ENCODE measurements around the gene SCART1.

DNA sequence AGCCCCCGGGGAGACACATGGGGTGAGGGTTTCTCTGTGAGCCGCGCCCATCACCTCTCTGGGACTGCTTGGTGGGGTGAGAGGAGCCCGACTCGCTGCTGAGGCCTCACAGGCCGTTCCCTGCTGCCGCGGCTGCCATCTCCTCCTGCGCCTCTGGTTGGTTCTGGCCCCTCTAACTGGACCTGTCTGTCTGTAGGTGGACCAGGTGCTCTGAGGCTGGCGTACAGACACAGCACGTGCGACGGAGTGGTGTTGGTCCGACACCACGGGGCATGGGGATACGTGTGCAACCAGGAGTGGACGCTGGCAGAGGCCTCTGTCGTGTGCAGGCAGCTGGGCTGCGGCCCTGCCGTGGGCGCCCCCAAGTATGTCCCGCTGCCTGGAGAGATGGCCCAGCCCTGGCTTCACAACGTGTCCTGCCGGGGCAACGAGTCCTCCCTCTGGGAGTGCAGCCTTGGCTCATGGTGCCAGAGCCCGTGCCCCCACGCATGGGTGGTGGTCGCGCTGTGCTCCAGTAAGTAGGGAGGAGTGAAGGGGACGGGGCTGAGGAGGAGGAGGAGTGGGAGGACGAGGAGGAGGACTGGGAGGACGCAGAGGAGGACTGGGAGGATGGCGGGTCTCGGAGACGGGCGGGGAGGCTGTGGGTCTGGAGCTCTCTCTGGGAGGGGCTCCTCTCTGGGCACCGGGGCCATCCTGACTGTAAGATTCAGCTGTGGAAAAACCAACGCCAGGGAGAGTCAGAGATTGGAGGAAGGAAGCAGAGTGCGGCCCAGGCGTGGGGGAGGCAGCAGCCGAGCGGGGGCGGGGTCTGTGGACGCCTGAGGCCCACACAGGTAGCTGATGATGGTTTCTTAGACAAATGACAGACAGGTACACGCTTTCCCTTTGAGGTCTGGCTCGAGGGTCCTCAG, 2.6 kb downstream of the SCART1 start:
- TF ChIP-seq POLR2A (IDR thresholded peaks at IDR 0.05): no peak
- TF ChIP-seq, protein P1, sequence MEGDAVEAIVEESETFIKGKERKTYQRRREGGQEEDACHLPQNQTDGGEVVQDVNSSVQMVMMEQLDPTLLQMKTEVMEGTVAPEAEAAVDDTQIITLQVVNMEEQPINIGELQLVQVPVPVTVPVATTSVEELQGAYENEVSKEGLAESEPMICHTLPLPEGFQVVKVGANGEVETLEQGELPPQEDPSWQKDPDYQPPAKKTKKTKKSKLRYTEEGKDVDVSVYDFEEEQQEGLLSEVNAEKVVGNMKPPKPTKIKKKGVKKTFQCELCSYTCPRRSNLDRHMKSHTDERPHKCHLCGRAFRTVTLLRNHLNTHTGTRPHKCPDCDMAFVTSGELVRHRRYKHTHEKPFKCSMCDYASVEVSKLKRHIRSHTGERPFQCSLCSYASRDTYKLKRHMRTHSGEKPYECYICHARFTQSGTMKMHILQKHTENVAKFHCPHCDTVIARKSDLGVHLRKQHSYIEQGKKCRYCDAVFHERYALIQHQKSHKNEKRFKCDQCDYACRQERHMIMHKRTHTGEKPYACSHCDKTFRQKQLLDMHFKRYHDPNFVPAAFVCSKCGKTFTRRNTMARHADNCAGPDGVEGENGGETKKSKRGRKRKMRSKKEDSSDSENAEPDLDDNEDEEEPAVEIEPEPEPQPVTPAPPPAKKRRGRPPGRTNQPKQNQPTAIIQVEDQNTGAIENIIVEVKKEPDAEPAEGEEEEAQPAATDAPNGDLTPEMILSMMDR (IDR thresholded peaks at IDR 0.05): no peak
